HEK293 (cell line): ENCODE data around the gene NR2F2.

Experiments
- CTCF ChIA-PET: fragments of 350-600 bp; formaldehyde crosslinking; extraction: SDS; loops from one replicate; lab custom pipeline; 2021; ENCODE audit warnings: antibody characterized with exemption; lab: Yijun Ruan, JAX
- POLR2A ChIA-PET: fragments of 300-600 bp; formaldehyde crosslinking; extraction: SDS; loops from one replicate; lab custom pipeline; 2020; ENCODE audit warnings: antibody characterized with exemption, inconsistent platforms; lab: Yijun Ruan, JAX
- H3K27ac ChIP-seq: fragments of 200-500 bp; sonication (Bioruptor generic); 2 replicates; pipeline ENCODE4 v1.5.1; 2014; ENCODE audit warnings: low read depth, low read length, control low read depth, inconsistent platforms; ENCODE audit errors: extremely low read depth
- H3K36me3 ChIP-seq, 2 experiments: fragments of 200-500 bp in 1 of 2; sonication (Bioruptor generic) in 1 of 2; 1 replicate in 1 of 2; 2 replicates in 1 of 2; pipeline ENCODE4 v1.5.1; 2014 to 2017; ENCODE audit warnings: inconsistent platforms in 2 of 2, low read length in 2 of 2; ENCODE audit not compliant: control insufficient read depth in 2 of 2, insufficient read depth in 1 of 2
- H3K4me1 ChIP-seq: fragments of 200-500 bp; sonication (Bioruptor generic); 2 replicates; pipeline ENCODE4 v1.5.1; 2014; ENCODE audit warnings: mild to moderate bottlenecking, low read length, inconsistent platforms; ENCODE audit not compliant: control insufficient read depth, insufficient read depth
- H3K4me3 ChIP-seq: 2 replicates; pipeline ENCODE4 v1.5.1; 2011; ENCODE audit warnings: low read depth, mild to moderate bottlenecking, control low read depth, low read length, moderate library complexity
- H3K9me3 ChIP-seq: fragments of 200-500 bp; sonication (Bioruptor generic); 2 replicates; pipeline ENCODE4 v1.5.1; 2014; ENCODE audit warnings: low read depth, low read length, inconsistent platforms; ENCODE audit not compliant: control insufficient read depth, insufficient read depth
- ELK4 ChIP-seq: IDR thresholded peaks from 2 replicates; pipeline ENCODE4 v1.6.1; 2011; ENCODE audit warnings: mild to moderate bottlenecking, low read depth, low read length, borderline replicate concordance
- MYNN ChIP-seq: fragments of 450-650 bp; formaldehyde crosslinking; IDR thresholded peaks from 2 replicates; pipeline ENCODE4 v1.5.1; 2016; ENCODE audit warnings: missing biosample characterization, missing genetic modification characterization, borderline replicate concordance
- PRDM10 ChIP-seq: fragments of 450-650 bp; formaldehyde crosslinking; IDR thresholded peaks from 2 replicates; pipeline ENCODE4 v1.5.1; 2016; ENCODE audit warnings: missing biosample characterization, missing genetic modification characterization
- PRDM6 ChIP-seq: fragments of 450-650 bp; formaldehyde crosslinking; IDR thresholded peaks from 2 replicates; pipeline ENCODE4 v1.5.1; 2017; ENCODE audit warnings: missing biosample characterization, missing genetic modification characterization
- SCRT1 ChIP-seq: fragments of 450-650 bp; formaldehyde crosslinking; IDR thresholded peaks from 2 replicates; pipeline ENCODE4 v1.5.1; 2016; ENCODE audit warnings: missing biosample characterization, missing genetic modification characterization, borderline replicate concordance
- ZBTB26 ChIP-seq: fragments of 450-650 bp; formaldehyde crosslinking; optimal IDR thresholded peaks from 2 replicates; pipeline ENCODE3; 2016; ENCODE audit warnings: missing biosample characterization, mild to moderate bottlenecking, missing genetic modification characterization
- ZBTB44 ChIP-seq: fragments of 450-650 bp; IDR thresholded peaks from 2 replicates; pipeline ENCODE4 v1.5.1; 2018; ENCODE audit warnings: missing biosample characterization, mild to moderate bottlenecking, missing genetic modification characterization
- ZBTB48 ChIP-seq: fragments of 450-650 bp; formaldehyde crosslinking; IDR thresholded peaks from 2 replicates; pipeline ENCODE4 v1.5.1; 2016; ENCODE audit warnings: missing biosample characterization, missing genetic modification characterization
- ZBTB8A ChIP-seq: fragments of 450-650 bp; formaldehyde crosslinking; IDR thresholded peaks from 2 replicates; pipeline ENCODE4 v1.5.1; 2016; ENCODE audit warnings: missing biosample characterization, missing genetic modification characterization
- ZFHX2 ChIP-seq: fragments of 450-650 bp; formaldehyde crosslinking; conservative IDR thresholded peaks from 2 replicates; pipeline ENCODE4 v1.5.1; 2016; ENCODE audit warnings: missing biosample characterization, missing genetic modification characterization
- ZNF114 ChIP-seq: fragments of 450-650 bp; formaldehyde crosslinking; IDR thresholded peaks from 2 replicates; pipeline ENCODE4 v1.5.0; 2017; ENCODE audit warnings: missing biosample characterization, missing genetic modification characterization
- ZNF121 ChIP-seq: fragments of 450-650 bp; formaldehyde crosslinking; IDR thresholded peaks from 2 replicates; pipeline ENCODE4 v1.5.1; 2016; ENCODE audit warnings: missing biosample characterization, missing genetic modification characterization
- ZNF324 ChIP-seq: fragments of 450-650 bp; formaldehyde crosslinking; IDR thresholded peaks from 2 replicates; pipeline ENCODE4 v1.5.1; 2016; ENCODE audit warnings: missing biosample characterization, missing genetic modification characterization
- ZNF449 ChIP-seq: fragments of 450-650 bp; formaldehyde crosslinking; IDR thresholded peaks from 2 replicates; pipeline ENCODE4 v1.5.1; 2017; ENCODE audit warnings: missing biosample characterization, mild to moderate bottlenecking, missing genetic modification characterization, moderate library complexity
- ZNF600 ChIP-seq: fragments of 450-650 bp; formaldehyde crosslinking; IDR thresholded peaks from 2 replicates; pipeline ENCODE4 v1.5.1; 2016; ENCODE audit warnings: missing biosample characterization, missing genetic modification characterization
- ZNF629 ChIP-seq: fragments of 450-650 bp; formaldehyde crosslinking; IDR thresholded peaks from 2 replicates; pipeline ENCODE4 v1.5.1; 2017; ENCODE audit warnings: missing biosample characterization, missing genetic modification characterization
- ZNF660 ChIP-seq: fragments of 450-650 bp; IDR thresholded peaks from 2 replicates; pipeline ENCODE4 v1.5.1; 2018; ENCODE audit warnings: missing biosample characterization, mild to moderate bottlenecking, missing genetic modification characterization
- ZNF692 ChIP-seq: fragments of 450-650 bp; formaldehyde crosslinking; IDR thresholded peaks from 2 replicates; pipeline ENCODE4 v1.5.1; 2016; ENCODE audit warnings: missing biosample characterization, missing genetic modification characterization
- ZNF76 ChIP-seq: fragments of 450-650 bp; formaldehyde crosslinking; IDR thresholded peaks from 2 replicates; pipeline ENCODE4; 2016; ENCODE audit warnings: low read depth, missing biosample characterization, missing genetic modification characterization, borderline replicate concordance

Gene NR2F2

GRCh38 chr15:96334017-96334704 is 3.7 kb downstream of the NR2F2 start (continued):
- TF ChIP-seq ZNF76 (tag by site-specific recombination) (peak; percentile 55; the same call in 1 of the 2 replicates), ZNF121 (tag by site-specific recombination) (0 out of 2 replicates have a peak, but pooled peaks have one; percentile 15), MYNN (tag by site-specific recombination) (no peak), ZBTB8A (tag by site-specific recombination) (peak; percentile 29; the same call in 1 of the 2 replicates), ZBTB26 (tag by site-specific recombination) (peak; percentile 21)

- CTCF ChIA-PET = interaction anchor here (0.7 to 3.9 kb wide), 8 partner anchors 8 to 911 kb away, joined by 3 to 23 read pairs (median 4); no protein-coding TSS in a partner anchor
Measured at GRCh38 chr15:96334705-96335410, 4.4 kb downstream of the NR2F2 start.

More at GRCh38 chr15:96334705-96335410, 4.4 kb downstream of the NR2F2 start:
- TF ChIP-seq ZNF692 (tag by site-specific recombination) (no peak), ZBTB48 (tag by site-specific recombination) (peak; percentile 55; the same call in 1 of the 2 replicates), PRDM10 (tag by site-specific recombination) (peak; percentile 92), ZNF660 (tag by site-specific recombination) (no peak), ZNF324 (no peak), ZNF600 (tag by site-specific recombination) (no peak), ELK4 (no peak), PRDM6 (peak; percentile 16; the same call in 1 of the 2 replicates), ZNF449 (tag by site-specific recombination) (no peak), ZNF114 (tag by site-specific recombination) (no peak), SCRT1 (tag by site-specific recombination) (no peak), ZFHX2 (tag by site-specific recombination) (no peak), ZBTB44 (tag by site-specific recombination) (no peak), ZNF629 (tag by site-specific recombination) (no peak)
- TF ChIP-seq, all 188 proteins: peak for 3
- H3K4me1 ChIP-seq = peaks cover 15% of the 10 kb centered on the region; the same call in 1 of the 2 replicates
- H3K36me3 ChIP-seq = peaks cover 3 to 39% of the 10 kb centered on the region in 2 experiments; a peak in 2 of 3 replicates
- no peaks in the 10 kb centered on the region for H3K9me3 ChIP-seq
- peak overlapping the region; percentile 99 for H3K27ac ChIP-seq
- POLR2A ChIA-PET = interaction anchor here (0.9 to 3.1 kb wide), 6 partner anchors 8 to 27 kb away, joined by 3 to 24 read pairs (median 5); no protein-coding TSS in a partner anchor
- H3K4me3 ChIP-seq = peak overlapping the region; percentile 86
